ENCODE data around the gene YKT6. TPM values are rescaled to one million over a fixed set of nuclear protein-coding genes. Genes with fewer than 3 reads are reported as not detected.

Gene YKT6
- total and polyA plus RNA-seq, 2 experiments from 2014 or later: 33.5 to 114 TPM

GRCh38 chr7:44235582-44236332 is 35.0 kb downstream of the YKT6 start (continued):
- TF ChIP-seq JUNB (IDR thresholded peaks at IDR 0.05; ENCODE audit: unreplicated experiment): no peak

DNA sequence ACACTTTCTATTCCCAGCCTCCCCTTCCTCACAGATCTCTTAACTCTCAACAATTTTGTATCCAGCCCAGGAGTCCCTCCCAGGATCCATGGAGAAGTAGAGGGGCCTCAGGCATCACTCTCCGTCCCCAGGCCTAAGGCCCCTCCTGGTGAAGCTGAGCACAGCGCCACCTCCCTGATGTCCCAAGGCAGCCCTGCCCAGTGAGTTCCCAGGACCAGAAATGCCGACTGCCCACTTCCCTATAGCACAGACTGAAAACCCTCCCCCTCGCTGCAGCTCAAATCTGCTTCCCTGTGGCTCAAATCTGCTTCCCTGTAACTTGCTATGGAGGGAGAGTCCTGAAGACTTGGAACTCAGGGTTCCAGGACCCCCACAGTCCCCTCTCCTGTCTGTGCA is 35.6 kb downstream of the YKT6 start:
- H3K9me3 Mint-ChIP-seq: no peaks in the 10 kb centered on the region
- peaks cover 7% of the 10 kb centered on the region for H3K4me1 Mint-ChIP-seq
- Histone ChIP-seq H3K4me2 (no peak overlapping the region), H2AFZ (no peak overlapping the region), H3K27me3 (ENCODE audit: insufficient read depth) (no peaks in the 10 kb centered on the region), H3K79me2 (replicated peaks; ENCODE audit: insufficient read depth) (no peaks in the 10 kb centered on the region), H4K20me1 (replicated peaks; ENCODE audit: insufficient read depth) (no peaks in the 10 kb centered on the region), H3K36me3 (ENCODE audit: insufficient read depth) (no peaks in the 10 kb centered on the region), H3K4me3 (no peak overlapping the region), H3K9me2 (ENCODE audit: insufficient read depth) (no peaks in the 10 kb centered on the region), H3K4me1 (ENCODE audit: insufficient read depth) (no peaks in the 10 kb centered on the region), H3K27ac (ENCODE audit: low read depth) (no peak overlapping the region), H3F3A (replicated peaks; ENCODE audit: low read depth) (no peaks in the 10 kb centered on the region)
- no peak overlapping the region for H3K27ac Mint-ChIP-seq
- H3K4me3 Mint-ChIP-seq: no peak overlapping the region
- DNase-seq (ENCODE audit: low spot score) (peak; percentile 51), ATAC-seq (peak; percentile 56)
- TF ChIP-seq CTCF (conservative IDR thresholded peaks at IDR 0.05; ENCODE audit: low read depth in 2 of 2): peak; percentile 28 to 53
- TF ChIP-seq EZH2phosphoT487 (IDR thresholded peaks at IDR 0.05; ENCODE audit: unreplicated experiment): no peak
- H3K27me3 Mint-ChIP-seq (ENCODE audit: insufficient read depth, low read depth, poor library complexity): peaks cover 12% of the 10 kb centered on the region
- H3K36me3 Mint-ChIP-seq (ENCODE audit: low read depth): no peaks in the 10 kb centered on the region

- H3K27ac Mint-ChIP-seq: no peak overlapping the region
- Histone ChIP-seq H3K27me3 (ENCODE audit: insufficient read depth) (no peaks in the 10 kb centered on the region), H3K79me2 (replicated peaks; ENCODE audit: insufficient read depth) (no peaks in the 10 kb centered on the region), H3K36me3 (ENCODE audit: insufficient read depth) (no peaks in the 10 kb centered on the region), H3K4me3 (no peak overlapping the region), H3F3A (replicated peaks; ENCODE audit: low read depth) (no peaks in the 10 kb centered on the region), H4K20me1 (replicated peaks; ENCODE audit: insufficient read depth) (no peaks in the 10 kb centered on the region), H3K4me2 (no peak overlapping the region), H2AFZ (no peak overlapping the region), H3K27ac (ENCODE audit: low read depth) (no peak overlapping the region), H3K9me2 (ENCODE audit: insufficient read depth) (no peaks in the 10 kb centered on the region), H3K4me1 (ENCODE audit: insufficient read depth) (no peaks in the 10 kb centered on the region)
- H3K27me3 Mint-ChIP-seq (ENCODE audit: insufficient read depth, low read depth, poor library complexity): peaks cover 12% of the 10 kb centered on the region
- ATAC-seq (no peak), DNase-seq (ENCODE audit: low spot score) (no peak)
- H3K4me1 Mint-ChIP-seq: peaks cover 7% of the 10 kb centered on the region
- no peaks in the 10 kb centered on the region for H3K36me3 Mint-ChIP-seq (ENCODE audit: low read depth)
- H3K4me3 Mint-ChIP-seq: no peak overlapping the region
- no peaks in the 10 kb centered on the region for H3K9me3 Mint-ChIP-seq
- TF ChIP-seq JUNB (IDR thresholded peaks at IDR 0.05; ENCODE audit: unreplicated experiment) (no peak), CREB1 (CRISPR knock-in tag; IDR thresholded peaks at IDR 0.05; ENCODE audit: low read depth) (no peak), ZNF331 (CRISPR knock-in tag; IDR thresholded peaks at IDR 0.05; ENCODE audit: low read depth) (no peak), EZH2phosphoT487 (IDR thresholded peaks at IDR 0.05; ENCODE audit: unreplicated experiment) (no peak), CTCF (conservative IDR thresholded peaks at IDR 0.05; ENCODE audit: low read depth in 2 of 2) (no peak), POLR2AphosphoS5 (IDR thresholded peaks at IDR 0.05; ENCODE audit: low read depth) (no peak), NANOG (IDR thresholded peaks at IDR 0.05; ENCODE audit: borderline replicate concordance) (no peak), EZH2 (IDR thresholded peaks at IDR 0.05; ENCODE audit: low read depth, unreplicated experiment) (no peak)
- TF ChIP-seq, protein P1, sequence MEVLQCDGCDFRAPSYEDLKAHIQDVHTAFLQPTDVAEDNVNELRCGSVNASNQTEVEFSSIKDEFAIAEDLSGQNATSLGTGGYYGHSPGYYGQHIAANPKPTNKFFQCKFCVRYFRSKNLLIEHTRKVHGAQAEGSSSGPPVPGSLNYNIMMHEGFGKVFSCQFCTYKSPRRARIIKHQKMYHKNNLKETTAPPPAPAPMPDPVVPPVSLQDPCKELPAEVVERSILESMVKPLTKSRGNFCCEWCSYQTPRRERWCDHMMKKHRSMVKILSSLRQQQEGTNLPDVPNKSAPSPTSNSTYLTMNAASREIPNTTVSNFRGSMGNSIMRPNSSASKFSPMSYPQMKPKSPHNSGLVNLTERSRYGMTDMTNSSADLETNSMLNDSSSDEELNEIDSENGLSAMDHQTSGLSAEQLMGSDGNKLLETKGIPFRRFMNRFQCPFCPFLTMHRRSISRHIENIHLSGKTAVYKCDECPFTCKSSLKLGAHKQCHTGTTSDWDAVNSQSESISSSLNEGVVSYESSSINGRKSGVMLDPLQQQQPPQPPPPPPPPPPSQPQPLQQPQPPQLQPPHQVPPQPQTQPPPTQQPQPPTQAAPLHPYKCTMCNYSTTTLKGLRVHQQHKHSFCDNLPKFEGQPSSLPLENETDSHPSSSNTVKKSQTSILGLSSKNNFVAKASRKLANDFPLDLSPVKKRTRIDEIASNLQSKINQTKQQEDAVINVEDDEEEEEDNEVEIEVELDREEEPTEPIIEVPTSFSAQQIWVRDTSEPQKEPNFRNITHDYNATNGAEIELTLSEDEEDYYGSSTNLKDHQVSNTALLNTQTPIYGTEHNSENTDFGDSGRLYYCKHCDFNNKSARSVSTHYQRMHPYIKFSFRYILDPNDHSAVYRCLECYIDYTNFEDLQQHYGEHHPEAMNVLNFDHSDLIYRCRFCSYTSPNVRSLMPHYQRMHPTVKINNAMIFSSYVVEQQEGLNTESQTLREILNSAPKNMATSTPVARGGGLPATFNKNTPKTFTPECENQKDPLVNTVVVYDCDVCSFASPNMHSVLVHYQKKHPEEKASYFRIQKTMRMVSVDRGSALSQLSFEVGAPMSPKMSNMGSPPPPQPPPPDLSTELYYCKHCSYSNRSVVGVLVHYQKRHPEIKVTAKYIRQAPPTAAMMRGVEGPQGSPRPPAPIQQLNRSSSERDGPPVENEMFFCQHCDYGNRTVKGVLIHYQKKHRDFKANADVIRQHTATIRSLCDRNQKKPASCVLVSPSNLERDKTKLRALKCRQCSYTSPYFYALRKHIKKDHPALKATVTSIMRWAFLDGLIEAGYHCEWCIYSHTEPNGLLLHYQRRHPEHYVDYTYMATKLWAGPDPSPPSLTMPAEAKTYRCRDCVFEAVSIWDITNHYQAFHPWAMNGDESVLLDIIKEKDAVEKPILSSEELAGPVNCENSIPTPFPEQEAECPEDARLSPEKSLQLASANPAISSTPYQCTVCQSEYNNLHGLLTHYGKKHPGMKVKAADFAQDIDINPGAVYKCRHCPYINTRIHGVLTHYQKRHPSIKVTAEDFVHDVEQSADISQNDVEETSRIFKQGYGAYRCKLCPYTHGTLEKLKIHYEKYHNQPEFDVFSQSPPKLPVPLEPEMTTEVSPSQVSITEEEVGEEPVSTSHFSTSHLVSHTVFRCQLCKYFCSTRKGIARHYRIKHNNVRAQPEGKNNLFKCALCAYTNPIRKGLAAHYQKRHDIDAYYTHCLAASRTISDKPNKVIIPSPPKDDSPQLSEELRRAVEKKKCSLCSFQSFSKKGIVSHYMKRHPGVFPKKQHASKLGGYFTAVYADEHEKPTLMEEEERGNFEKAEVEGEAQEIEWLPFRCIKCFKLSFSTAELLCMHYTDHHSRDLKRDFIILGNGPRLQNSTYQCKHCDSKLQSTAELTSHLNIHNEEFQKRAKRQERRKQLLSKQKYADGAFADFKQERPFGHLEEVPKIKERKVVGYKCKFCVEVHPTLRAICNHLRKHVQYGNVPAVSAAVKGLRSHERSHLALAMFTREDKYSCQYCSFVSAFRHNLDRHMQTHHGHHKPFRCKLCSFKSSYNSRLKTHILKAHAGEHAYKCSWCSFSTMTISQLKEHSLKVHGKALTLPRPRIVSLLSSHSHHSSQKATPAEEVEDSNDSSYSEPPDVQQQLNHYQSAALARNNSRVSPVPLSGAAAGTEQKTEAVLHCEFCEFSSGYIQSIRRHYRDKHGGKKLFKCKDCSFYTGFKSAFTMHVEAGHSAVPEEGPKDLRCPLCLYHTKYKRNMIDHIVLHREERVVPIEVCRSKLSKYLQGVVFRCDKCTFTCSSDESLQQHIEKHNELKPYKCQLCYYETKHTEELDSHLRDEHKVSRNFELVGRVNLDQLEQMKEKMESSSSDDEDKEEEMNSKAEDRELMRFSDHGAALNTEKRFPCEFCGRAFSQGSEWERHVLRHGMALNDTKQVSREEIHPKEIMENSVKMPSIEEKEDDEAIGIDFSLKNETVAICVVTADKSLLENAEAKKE (CRISPR knock-in tag; IDR thresholded peaks at IDR 0.05): no peak
Measured at GRCh38 chr7:44237696-44238095, 36.9 kb downstream of the YKT6 start.
